Measurements from ENCODE around the gene ABHD11. TPM values are rescaled to one million over a fixed set of nuclear protein-coding genes. Genes with fewer than 3 reads are reported as not detected.
A peak's percentile ranks its signal among the peaks of the same experiment; 100 is the strongest.

ABHD11 gene
- total and polyA plus RNA-seq, 2 donors (not counting 1 experiment from before 2014, with no cell fraction given), result 23.2 to 26.2 TPM

DNA sequence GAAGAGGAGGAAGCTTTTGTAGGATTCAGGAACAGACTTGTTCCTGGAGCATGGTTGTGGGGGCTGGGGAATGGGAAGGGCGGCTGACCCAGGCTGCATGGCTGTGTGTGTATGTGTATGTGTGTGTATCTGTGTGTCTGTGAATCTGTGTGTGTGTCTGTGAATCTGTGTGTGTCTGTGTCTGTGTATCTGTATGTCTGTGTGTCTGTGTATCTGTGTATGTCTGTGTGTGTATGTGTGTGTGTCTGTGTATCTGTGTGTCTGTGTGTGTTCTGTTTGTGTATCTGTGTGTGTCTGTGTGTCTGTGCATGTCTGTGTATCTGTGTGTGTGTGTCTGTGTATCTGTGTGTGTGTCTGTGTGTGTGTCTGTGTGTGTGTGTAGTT is 12.5 kb downstream of the ABHD11 start:
- Mint-ChIP-seq H3K27me3 (peaks cover 14% of the 10 kb centered on the region), H3K9me3 (ENCODE audit: insufficient read depth) (no peaks in the 10 kb centered on the region), H3K4me1 (no peaks in the 10 kb centered on the region), H3K4me3 (no peak overlapping the region), H3K27ac (no peak overlapping the region)
- CTCF ChIA-PET, result interaction anchor here (0.6 to 6.4 kb wide), 8 partner anchors 9 to 203 kb away, joined by 3 to 93 read pairs (median 6); partner anchors contain the start of gene ABHD11
- H4K20me1 ChIP-seq (ENCODE audit: control insufficient read depth, insufficient read depth, low read length, poor library complexity, severe bottlenecking), result no peaks in the 10 kb centered on the region
- POLR2A ChIA-PET, result no interaction called here
- peak overlapping the region; percentile 29 for H2AFZ ChIP-seq (ENCODE audit: insufficient read depth, low read depth, low read length, poor library complexity, severe bottlenecking)
- peaks cover 0 to 4% (median 0%) of the 10 kb centered on the region in 3 donors for H3K9me3 ChIP-seq (ENCODE audit: control extremely low read depth in 1 of 3, control insufficient read depth in 2 of 3, insufficient read depth in 1 of 3, low read length in 2 of 3)
- H3K4me2 ChIP-seq (replicated peaks; ENCODE audit: low read depth, low read length, poor library complexity, severe bottlenecking), result no peak overlapping the region
- H3K79me2 ChIP-seq (ENCODE audit: control insufficient read depth, insufficient read depth, low read length), result no peaks in the 10 kb centered on the region
- peaks cover 0 to 27% (median 11%) of the 10 kb centered on the region in 4 experiments for H3K27me3 ChIP-seq (replicated peaks in 1 of 4; ENCODE audit: control extremely low read depth in 1 of 4, control insufficient read depth in 3 of 4, insufficient read depth in 4 of 4, low read length in 3 of 4)
- 90% methylated on average over 1 of the region's 1 CpG for WGBS (ENCODE audit: insufficient coverage)
- TF ChIP-seq CTCF (IDR thresholded peaks at IDR 0.05) (peak; percentile 38), EZH2 (IDR thresholded peaks at IDR 0.05; ENCODE audit: borderline replicate concordance, insufficient read depth, low read depth, low read length, poor library complexity, severe bottlenecking) (no peak)
- no peak for ATAC-seq (ENCODE audit: low read depth)
- intact Hi-C loops (cut with micrococcal nuclease), result no loop called here
- H3K36me3 ChIP-seq (replicated peaks in 1 of 2; ENCODE audit: control extremely low read depth in 1 of 2, control insufficient read depth in 1 of 2, extremely low read depth in 1 of 2, insufficient read depth in 2 of 2, low read length in 1 of 2), result no peaks in the 10 kb centered on the region
- DNase-seq, result no peak
- no peak overlapping the region for H3K27ac ChIP-seq (ENCODE audit: low read length in 2 of 2)
- no peak overlapping the region for H3K9ac ChIP-seq (ENCODE audit: low read length)
- H3K4me3 ChIP-seq (ENCODE audit: control extremely low read depth in 1 of 5, extremely low read depth in 1 of 5, insufficient read depth in 1 of 5, low read depth in 2 of 5, low read length in 4 of 5), result no peak overlapping the region
- H3K4me1 ChIP-seq (ENCODE audit: control insufficient read depth in 2 of 2, insufficient read depth in 2 of 2, low read length in 2 of 2), result peaks cover 0 to 2% of the 10 kb centered on the region in 2 donors

DNA sequence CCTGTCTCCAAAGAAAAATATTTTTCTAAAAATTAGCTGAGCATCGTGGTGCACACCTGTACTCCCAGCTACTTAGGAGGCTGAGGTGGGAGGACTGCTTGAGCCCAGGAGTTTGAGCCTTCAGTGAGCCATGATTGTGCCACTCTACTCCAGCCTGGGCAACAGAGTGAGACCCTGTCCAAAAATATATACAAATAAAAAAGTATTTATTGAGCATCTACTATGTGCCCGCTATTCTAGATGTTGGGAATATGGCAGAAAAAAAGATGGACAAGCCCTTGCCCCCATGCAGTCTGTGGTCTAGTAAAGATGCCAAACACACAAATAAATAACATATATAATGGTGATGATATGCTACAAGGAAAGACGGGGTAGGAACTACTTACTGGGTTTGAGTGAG is 14.8 kb downstream of the ABHD11 start:
- H3K79me2 ChIP-seq (ENCODE audit: control insufficient read depth, insufficient read depth, low read length), result no peaks in the 10 kb centered on the region
- ChIA-PET CTCF (interaction anchor here (0.7 to 6.4 kb wide), 5 partner anchors 14 to 118 kb away, joined by 3 to 93 read pairs (median 4); partner anchors contain the start of gene ABHD11), POLR2A (no interaction called here)
- H3K4me3 ChIP-seq (ENCODE audit: control extremely low read depth in 1 of 5, extremely low read depth in 1 of 5, insufficient read depth in 1 of 5, low read depth in 2 of 5, low read length in 4 of 5), result no peak overlapping the region
- no peak overlapping the region for H3K4me2 ChIP-seq (replicated peaks; ENCODE audit: low read depth, low read length, poor library complexity, severe bottlenecking)
- no peak overlapping the region for H2AFZ ChIP-seq (ENCODE audit: insufficient read depth, low read depth, low read length, poor library complexity, severe bottlenecking)
- Mint-ChIP-seq H3K9me3 (ENCODE audit: insufficient read depth) (no peaks in the 10 kb centered on the region), H3K27ac (no peak overlapping the region), H3K27me3 (peaks cover 17% of the 10 kb centered on the region), H3K4me3 (no peak overlapping the region), H3K4me1 (peaks cover 7% of the 10 kb centered on the region)
- H3K9me3 ChIP-seq (ENCODE audit: control extremely low read depth in 1 of 3, control insufficient read depth in 2 of 3, insufficient read depth in 1 of 3, low read length in 2 of 3), result peaks cover 0 to 4% (median 0%) of the 10 kb centered on the region in 3 donors
- DNase-seq (no peak), ATAC-seq (ENCODE audit: low read depth) (no peak)
- no CpG with 5 or more reads among the region's 3 CpGs for WGBS (ENCODE audit: insufficient coverage)
- no peaks in the 10 kb centered on the region for H3K36me3 ChIP-seq (replicated peaks in 1 of 2; ENCODE audit: control extremely low read depth in 1 of 2, control insufficient read depth in 1 of 2, extremely low read depth in 1 of 2, insufficient read depth in 2 of 2, low read length in 1 of 2)
- intact Hi-C loops (cut with micrococcal nuclease), result no loop called here
- TF ChIP-seq CTCF (IDR thresholded peaks at IDR 0.05) (no peak), EZH2 (IDR thresholded peaks at IDR 0.05; ENCODE audit: borderline replicate concordance, insufficient read depth, low read depth, low read length, poor library complexity, severe bottlenecking) (no peak)
- H3K27ac ChIP-seq (ENCODE audit: low read length in 2 of 2), result no peak overlapping the region
- H3K9ac ChIP-seq (ENCODE audit: low read length), result no peak overlapping the region
- no peaks in the 10 kb centered on the region for H4K20me1 ChIP-seq (ENCODE audit: control insufficient read depth, insufficient read depth, low read length, poor library complexity, severe bottlenecking)
- H3K27me3 ChIP-seq (replicated peaks in 1 of 4; ENCODE audit: control extremely low read depth in 1 of 4, control insufficient read depth in 3 of 4, insufficient read depth in 4 of 4, low read length in 3 of 4), result peaks cover 0 to 38% (median 14%) of the 10 kb centered on the region in 4 experiments
- H3K4me1 ChIP-seq (ENCODE audit: control insufficient read depth in 2 of 2, insufficient read depth in 2 of 2, low read length in 2 of 2), result peaks cover 9 to 11% of the 10 kb centered on the region in 2 donors
